ENCODE results near the gene SRR. TPM values are rescaled to one million over a fixed set of nuclear protein-coding genes. Genes with fewer than 3 reads are reported as not detected.

Gene SRR
- total and polyA plus RNA-seq, 4 donors: 2.9 to 10.3 (median 4.3) TPM

DNA sequence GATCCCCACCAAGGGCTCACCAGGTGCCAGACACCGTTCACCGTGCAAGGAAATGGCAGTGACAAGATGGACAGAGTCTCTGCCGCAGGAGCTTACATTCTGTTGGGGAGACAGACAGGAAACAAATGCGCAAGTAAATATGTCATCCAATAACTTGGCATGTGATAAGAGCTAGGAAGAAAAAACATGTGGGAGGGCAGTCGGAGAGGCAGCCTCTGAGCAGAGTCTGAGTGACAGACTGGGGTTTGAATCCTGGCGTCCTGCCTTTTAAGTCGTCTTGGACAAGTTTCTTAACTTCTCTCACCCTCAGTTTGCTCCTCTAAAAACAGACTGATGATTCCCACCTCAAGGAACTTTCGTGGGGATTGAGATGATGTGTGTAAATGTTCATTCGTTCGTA is 40.8 kb downstream of the SRR start:
- H3K9me3 ChIP-seq (ENCODE audit: control insufficient read depth in 4 of 4, low read length in 3 of 4): no peaks in the 10 kb centered on the region
- no peak overlapping the region for H3K4me3 ChIP-seq (ENCODE audit: low read depth in 1 of 3, low read length in 3 of 3)
- H3K27me3 ChIP-seq (ENCODE audit: control insufficient read depth in 4 of 4, insufficient read depth in 4 of 4, low read length in 3 of 4): no peaks in the 10 kb centered on the region
- no peak for DNase-seq (ENCODE audit: low spot score)
- TF ChIP-seq, protein P1, sequence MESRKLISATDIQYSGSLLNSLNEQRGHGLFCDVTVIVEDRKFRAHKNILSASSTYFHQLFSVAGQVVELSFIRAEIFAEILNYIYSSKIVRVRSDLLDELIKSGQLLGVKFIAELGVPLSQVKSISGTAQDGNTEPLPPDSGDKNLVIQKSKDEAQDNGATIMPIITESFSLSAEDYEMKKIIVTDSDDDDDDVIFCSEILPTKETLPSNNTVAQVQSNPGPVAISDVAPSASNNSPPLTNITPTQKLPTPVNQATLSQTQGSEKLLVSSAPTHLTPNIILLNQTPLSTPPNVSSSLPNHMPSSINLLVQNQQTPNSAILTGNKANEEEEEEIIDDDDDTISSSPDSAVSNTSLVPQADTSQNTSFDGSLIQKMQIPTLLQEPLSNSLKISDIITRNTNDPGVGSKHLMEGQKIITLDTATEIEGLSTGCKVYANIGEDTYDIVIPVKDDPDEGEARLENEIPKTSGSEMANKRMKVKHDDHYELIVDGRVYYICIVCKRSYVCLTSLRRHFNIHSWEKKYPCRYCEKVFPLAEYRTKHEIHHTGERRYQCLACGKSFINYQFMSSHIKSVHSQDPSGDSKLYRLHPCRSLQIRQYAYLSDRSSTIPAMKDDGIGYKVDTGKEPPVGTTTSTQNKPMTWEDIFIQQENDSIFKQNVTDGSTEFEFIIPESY (IDR thresholded peaks at IDR 0.05): no peak
- TF ChIP-seq, protein P2, sequence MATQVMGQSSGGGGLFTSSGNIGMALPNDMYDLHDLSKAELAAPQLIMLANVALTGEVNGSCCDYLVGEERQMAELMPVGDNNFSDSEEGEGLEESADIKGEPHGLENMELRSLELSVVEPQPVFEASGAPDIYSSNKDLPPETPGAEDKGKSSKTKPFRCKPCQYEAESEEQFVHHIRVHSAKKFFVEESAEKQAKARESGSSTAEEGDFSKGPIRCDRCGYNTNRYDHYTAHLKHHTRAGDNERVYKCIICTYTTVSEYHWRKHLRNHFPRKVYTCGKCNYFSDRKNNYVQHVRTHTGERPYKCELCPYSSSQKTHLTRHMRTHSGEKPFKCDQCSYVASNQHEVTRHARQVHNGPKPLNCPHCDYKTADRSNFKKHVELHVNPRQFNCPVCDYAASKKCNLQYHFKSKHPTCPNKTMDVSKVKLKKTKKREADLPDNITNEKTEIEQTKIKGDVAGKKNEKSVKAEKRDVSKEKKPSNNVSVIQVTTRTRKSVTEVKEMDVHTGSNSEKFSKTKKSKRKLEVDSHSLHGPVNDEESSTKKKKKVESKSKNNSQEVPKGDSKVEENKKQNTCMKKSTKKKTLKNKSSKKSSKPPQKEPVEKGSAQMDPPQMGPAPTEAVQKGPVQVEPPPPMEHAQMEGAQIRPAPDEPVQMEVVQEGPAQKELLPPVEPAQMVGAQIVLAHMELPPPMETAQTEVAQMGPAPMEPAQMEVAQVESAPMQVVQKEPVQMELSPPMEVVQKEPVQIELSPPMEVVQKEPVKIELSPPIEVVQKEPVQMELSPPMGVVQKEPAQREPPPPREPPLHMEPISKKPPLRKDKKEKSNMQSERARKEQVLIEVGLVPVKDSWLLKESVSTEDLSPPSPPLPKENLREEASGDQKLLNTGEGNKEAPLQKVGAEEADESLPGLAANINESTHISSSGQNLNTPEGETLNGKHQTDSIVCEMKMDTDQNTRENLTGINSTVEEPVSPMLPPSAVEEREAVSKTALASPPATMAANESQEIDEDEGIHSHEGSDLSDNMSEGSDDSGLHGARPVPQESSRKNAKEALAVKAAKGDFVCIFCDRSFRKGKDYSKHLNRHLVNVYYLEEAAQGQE (IDR thresholded peaks at IDR 0.05): no peak
- TF ChIP-seq FOXA2 (IDR thresholded peaks at IDR 0.05) (no peak), JUND (IDR thresholded peaks at IDR 0.05) (no peak), HNF4A (conservative IDR thresholded peaks at IDR 0.05) (no peak), YY1 (IDR thresholded peaks at IDR 0.05) (no peak), FOXA1 (IDR thresholded peaks at IDR 0.05) (no peak), TAF1 (conservative IDR thresholded peaks at IDR 0.05) (no peak), RXRA (IDR thresholded peaks at IDR 0.05) (no peak), GABPA (IDR thresholded peaks at IDR 0.05 in 1 of 2, conservative IDR thresholded peaks at IDR 0.05 in 1 of 2) (no peak), NR2F2 (IDR thresholded peaks at IDR 0.05) (no peak)
- TF ChIP-seq, protein P3, sequence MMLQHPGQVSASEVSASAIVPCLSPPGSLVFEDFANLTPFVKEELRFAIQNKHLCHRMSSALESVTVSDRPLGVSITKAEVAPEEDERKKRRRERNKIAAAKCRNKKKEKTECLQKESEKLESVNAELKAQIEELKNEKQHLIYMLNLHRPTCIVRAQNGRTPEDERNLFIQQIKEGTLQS (IDR thresholded peaks at IDR 0.05): no peak
- peaks cover 2 to 13% (median 8%) of the 10 kb centered on the region in 4 donors for H3K4me1 ChIP-seq (ENCODE audit: control insufficient read depth in 4 of 4, insufficient read depth in 4 of 4, low read length in 3 of 4)
- 89% methylated on average over 10 of the region's 10 CpGs for whole genome bisulfite sequencing
- H3K27ac ChIP-seq (ENCODE audit: low read depth in 1 of 2, low read length in 2 of 2): no peak overlapping the region
- no peak overlapping the region for H3K9ac ChIP-seq (ENCODE audit: low read depth in 1 of 2, low read length in 2 of 2)
- H3K36me3 ChIP-seq (ENCODE audit: control insufficient read depth in 4 of 4, insufficient read depth in 3 of 4, low read depth in 1 of 4, low read length in 3 of 4): peaks cover 0 to 14% (median under 1%) of the 10 kb centered on the region in 4 donors

DNA sequence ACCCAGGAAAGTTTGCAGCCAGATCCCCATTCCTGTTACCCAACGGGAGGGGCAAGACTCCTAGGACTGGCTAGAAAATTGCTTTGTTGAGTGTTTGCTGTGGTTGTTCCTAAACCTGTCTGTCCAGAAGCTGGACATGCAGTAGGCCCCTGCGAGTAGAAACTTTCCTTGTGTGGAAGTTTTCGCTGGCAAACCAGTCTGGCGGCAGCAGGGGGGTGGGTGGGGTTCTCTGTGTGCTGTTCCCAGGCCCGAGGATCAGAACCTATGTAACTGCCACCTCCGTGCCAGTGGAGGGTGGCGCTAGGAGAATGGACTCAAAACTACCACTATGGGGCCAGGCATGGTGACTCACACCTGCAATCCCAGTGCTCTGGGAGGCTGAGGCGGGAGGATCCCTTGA is 42.7 kb downstream of the SRR start:
- H3K9me3 ChIP-seq (ENCODE audit: control insufficient read depth in 4 of 4, low read length in 3 of 4): no peaks in the 10 kb centered on the region
- no peak overlapping the region for H3K4me3 ChIP-seq (ENCODE audit: low read depth in 1 of 3, low read length in 3 of 3)
- H3K36me3 ChIP-seq (ENCODE audit: control insufficient read depth in 4 of 4, insufficient read depth in 3 of 4, low read depth in 1 of 4, low read length in 3 of 4): peaks cover 0 to 14% (median under 1%) of the 10 kb centered on the region in 4 donors
- no peak for TF ChIP-seq RAD21 (IDR thresholded peaks at IDR 0.05)
- no peak for TF ChIP-seq HNF4A (conservative IDR thresholded peaks at IDR 0.05)
- TF ChIP-seq FOXA1 (IDR thresholded peaks at IDR 0.05): no peak
- TF ChIP-seq, protein P3 (IDR thresholded peaks at IDR 0.05): no peak
- TF ChIP-seq, protein P2 (IDR thresholded peaks at IDR 0.05): no peak
- no peak for TF ChIP-seq GABPA (IDR thresholded peaks at IDR 0.05 in 1 of 2, conservative IDR thresholded peaks at IDR 0.05 in 1 of 2)
- no peak for TF ChIP-seq EGR1 (IDR thresholded peaks at IDR 0.05; ENCODE audit: low read depth in 2 of 2)
- no peak for TF ChIP-seq YY1 (IDR thresholded peaks at IDR 0.05)
- TF ChIP-seq, protein P4, sequence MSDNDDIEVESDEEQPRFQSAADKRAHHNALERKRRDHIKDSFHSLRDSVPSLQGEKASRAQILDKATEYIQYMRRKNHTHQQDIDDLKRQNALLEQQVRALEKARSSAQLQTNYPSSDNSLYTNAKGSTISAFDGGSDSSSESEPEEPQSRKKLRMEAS (IDR thresholded peaks at IDR 0.05): no peak
- TF ChIP-seq HNF4G (IDR thresholded peaks at IDR 0.05): no peak
- TF ChIP-seq, protein P5, sequence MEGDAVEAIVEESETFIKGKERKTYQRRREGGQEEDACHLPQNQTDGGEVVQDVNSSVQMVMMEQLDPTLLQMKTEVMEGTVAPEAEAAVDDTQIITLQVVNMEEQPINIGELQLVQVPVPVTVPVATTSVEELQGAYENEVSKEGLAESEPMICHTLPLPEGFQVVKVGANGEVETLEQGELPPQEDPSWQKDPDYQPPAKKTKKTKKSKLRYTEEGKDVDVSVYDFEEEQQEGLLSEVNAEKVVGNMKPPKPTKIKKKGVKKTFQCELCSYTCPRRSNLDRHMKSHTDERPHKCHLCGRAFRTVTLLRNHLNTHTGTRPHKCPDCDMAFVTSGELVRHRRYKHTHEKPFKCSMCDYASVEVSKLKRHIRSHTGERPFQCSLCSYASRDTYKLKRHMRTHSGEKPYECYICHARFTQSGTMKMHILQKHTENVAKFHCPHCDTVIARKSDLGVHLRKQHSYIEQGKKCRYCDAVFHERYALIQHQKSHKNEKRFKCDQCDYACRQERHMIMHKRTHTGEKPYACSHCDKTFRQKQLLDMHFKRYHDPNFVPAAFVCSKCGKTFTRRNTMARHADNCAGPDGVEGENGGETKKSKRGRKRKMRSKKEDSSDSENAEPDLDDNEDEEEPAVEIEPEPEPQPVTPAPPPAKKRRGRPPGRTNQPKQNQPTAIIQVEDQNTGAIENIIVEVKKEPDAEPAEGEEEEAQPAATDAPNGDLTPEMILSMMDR (IDR thresholded peaks at IDR 0.05; ENCODE audit: low read depth, low read length, missing input control): no peak
- H3K9ac ChIP-seq (ENCODE audit: low read depth in 1 of 2, low read length in 2 of 2): no peak overlapping the region
- no peak overlapping the region for H3K27ac ChIP-seq (ENCODE audit: low read depth in 1 of 2, low read length in 2 of 2)
- H3K4me1 ChIP-seq (ENCODE audit: control insufficient read depth in 4 of 4, insufficient read depth in 4 of 4, low read length in 3 of 4): peaks cover 2 to 13% (median 8%) of the 10 kb centered on the region in 4 donors
- no peaks in the 10 kb centered on the region for H3K27me3 ChIP-seq (ENCODE audit: control insufficient read depth in 4 of 4, insufficient read depth in 4 of 4, low read length in 3 of 4)
- 97% methylated on average over 8 of the region's 8 CpGs for WGBS
- DNase-seq (ENCODE audit: low spot score): no peak
